Epithelial cell of proximal tubule (primary cell): ENCODE measurements around the gene METTL15. TPM values are rescaled to one million over a fixed set of nuclear protein-coding genes. Genes with fewer than 3 reads are reported as not detected.
"Not testable (repeated sequence)": the region's sequence is repeated elsewhere in the genome, so short reads cannot be mapped to it uniquely, and the experiment has no call there.

ENCODE experiments used
- DNase-seq: peaks from one replicate; pipeline ENCODE4 v3.0.0-alpha.2; 2011; ENCODE audit warnings: low read depth
- H3K4me3 ChIP-seq: 2 replicates; pipeline ENCODE4 v1.5.1; 2011; ENCODE audit warnings: low read depth, mild to moderate bottlenecking, low read length
- CTCF ChIP-seq: conservative IDR thresholded peaks from 2 replicates; pipeline ENCODE4 v1.5.1; 2012; ENCODE audit warnings: low read depth, mild to moderate bottlenecking, low read length
- total RNA-seq: library from RNA; depleted of rRNA; stranded (reverse); fragments of >200 nt; gene quantifications from 2 replicates; pipeline ENCODE4 v1.2.3, GENCODE V29; 2015

METTL15 gene
- total RNA-seq, 1 donor from 2014 or later, result 8.7 TPM

GRCh38 chr11:28250192-28250591, 142.0 kb downstream of the METTL15 start:
- TF ChIP-seq CTCF, result no peak
- H3K4me3 ChIP-seq, result no peak overlapping the region
- no peak for DNase-seq

- TF ChIP-seq CTCF, result no peak
- DNase-seq, result no peak
- no peak overlapping the region for H3K4me3 ChIP-seq
Observed at GRCh38 chr11:28251257-28251656, 143.1 kb downstream of the METTL15 start.

GRCh38 chr11:28257761-28258160, 149.6 kb downstream of the METTL15 start:
- H3K4me3 ChIP-seq, result no peak overlapping the region
- TF ChIP-seq CTCF, result no peak
- no peak for DNase-seq

- DNase-seq, result no peak
- no peak overlapping the region for H3K4me3 ChIP-seq
- no peak for TF ChIP-seq CTCF
Observed at GRCh38 chr11:28259177-28259843, 151.1 kb downstream of the METTL15 start.

- no peak overlapping the region for H3K4me3 ChIP-seq
- no peak for DNase-seq
- TF ChIP-seq CTCF, result no peak
Observed at GRCh38 chr11:28268925-28269324, 160.7 kb downstream of the METTL15 start.

GRCh38 chr11:28269586-28269985, 161.4 kb downstream of the METTL15 start:
- no peak overlapping the region for H3K4me3 ChIP-seq
- no peak for TF ChIP-seq CTCF
- DNase-seq, result no peak

GRCh38 chr11:28272247-28272646, 164.1 kb downstream of the METTL15 start:
- not testable (repeated sequence) for DNase-seq, H3K4me3 ChIP-seq
